ENCODE data around the gene DDA1.

DNA sequence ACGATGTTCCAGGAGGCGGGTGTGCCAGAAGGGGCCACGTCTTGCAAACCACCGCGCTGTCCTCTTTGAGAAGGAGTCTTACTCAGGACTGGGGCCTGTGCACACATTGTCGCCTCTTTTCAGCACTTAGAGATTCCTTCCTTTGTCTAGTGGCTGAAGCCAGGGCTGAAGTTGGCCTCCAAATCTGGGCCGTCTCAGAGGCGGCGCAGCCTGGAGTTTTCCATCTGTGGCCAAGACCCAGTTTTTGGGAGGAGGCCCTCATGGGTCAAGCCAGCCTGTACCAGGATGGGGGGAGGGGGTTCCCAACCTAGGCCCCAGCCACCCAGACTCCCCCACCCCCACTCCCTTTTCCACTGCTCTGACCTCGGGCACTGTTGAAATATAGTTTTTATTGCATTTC lies 13.5 kb downstream of the DDA1 start:
- TF ChIP-seq, protein P1, sequence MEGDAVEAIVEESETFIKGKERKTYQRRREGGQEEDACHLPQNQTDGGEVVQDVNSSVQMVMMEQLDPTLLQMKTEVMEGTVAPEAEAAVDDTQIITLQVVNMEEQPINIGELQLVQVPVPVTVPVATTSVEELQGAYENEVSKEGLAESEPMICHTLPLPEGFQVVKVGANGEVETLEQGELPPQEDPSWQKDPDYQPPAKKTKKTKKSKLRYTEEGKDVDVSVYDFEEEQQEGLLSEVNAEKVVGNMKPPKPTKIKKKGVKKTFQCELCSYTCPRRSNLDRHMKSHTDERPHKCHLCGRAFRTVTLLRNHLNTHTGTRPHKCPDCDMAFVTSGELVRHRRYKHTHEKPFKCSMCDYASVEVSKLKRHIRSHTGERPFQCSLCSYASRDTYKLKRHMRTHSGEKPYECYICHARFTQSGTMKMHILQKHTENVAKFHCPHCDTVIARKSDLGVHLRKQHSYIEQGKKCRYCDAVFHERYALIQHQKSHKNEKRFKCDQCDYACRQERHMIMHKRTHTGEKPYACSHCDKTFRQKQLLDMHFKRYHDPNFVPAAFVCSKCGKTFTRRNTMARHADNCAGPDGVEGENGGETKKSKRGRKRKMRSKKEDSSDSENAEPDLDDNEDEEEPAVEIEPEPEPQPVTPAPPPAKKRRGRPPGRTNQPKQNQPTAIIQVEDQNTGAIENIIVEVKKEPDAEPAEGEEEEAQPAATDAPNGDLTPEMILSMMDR (IDR thresholded peaks at IDR 0.05): no peak
- TF ChIP-seq EZH2phosphoT487 (IDR thresholded peaks at IDR 0.05): no peak
- TF ChIP-seq EZH2 (IDR thresholded peaks at IDR 0.05): no peak
